ENCODE results near the gene RBCK1. TPM values are rescaled to one million over a fixed set of nuclear protein-coding genes. Genes with fewer than 3 reads are reported as not detected.

The RBCK1 gene
- total and polyA plus RNA-seq, 9 of the 15 experiments (the other 6 are each of a cell fraction or from before 2014, with no cell fraction given), result 5.9 to 59.3 (median 26.5) TPM

DNA sequence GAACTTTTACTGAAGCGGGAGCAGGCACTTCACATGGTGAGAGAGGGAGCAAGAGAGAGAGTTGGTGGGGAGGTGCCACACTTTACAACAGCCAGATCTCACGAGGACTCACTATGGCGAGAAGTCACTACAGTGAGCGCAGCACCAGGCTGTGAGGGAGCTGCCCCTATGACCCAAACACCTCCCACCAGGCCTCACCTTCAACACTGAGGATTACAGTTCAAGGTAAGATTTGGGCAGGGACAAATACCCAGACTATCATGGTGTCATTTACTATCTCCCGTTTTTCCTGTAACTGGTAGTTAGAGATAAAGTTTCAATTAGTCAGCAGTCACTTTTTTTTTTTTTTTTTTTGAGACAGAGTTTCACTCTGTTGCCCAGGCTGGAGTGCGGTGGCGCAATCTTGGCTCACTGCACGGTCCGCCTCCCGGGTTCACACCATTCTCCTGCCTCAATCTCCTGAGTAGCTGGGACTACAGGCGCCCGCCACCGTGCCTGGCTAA lies 7.8 kb downstream of the RBCK1 start (continued):
- no peak for TF ChIP-seq SREBF2 (CRISPR knock-in tag; IDR thresholded peaks at IDR 0.05)
- no peak for TF ChIP-seq IFI16 (CRISPR knock-in tag; IDR thresholded peaks at IDR 0.05)
- peak; percentile 95 to 97 for TF ChIP-seq TRIM24 (IDR thresholded peaks at IDR 0.05)
- peak; percentile 27 for TF ChIP-seq MEIS2 (IDR thresholded peaks at IDR 0.05; ENCODE audit: partially characterized antibody)
- TF ChIP-seq DPF2 (IDR thresholded peaks at IDR 0.05), result peak; percentile 93
- TF ChIP-seq HDAC1 (IDR thresholded peaks at IDR 0.05), result peak in 1 of 2 experiments; percentile 39; a peak in 1 of 4 replicates
- TF ChIP-seq ATF1 (CRISPR knock-in tag; IDR thresholded peaks at IDR 0.05), result no peak
- 0 out of 2 replicates have a peak, but pooled peaks have one; percentile 31 for TF ChIP-seq ATF1 (tag; IDR thresholded peaks at IDR 0.05)
- TF ChIP-seq, protein P1, sequence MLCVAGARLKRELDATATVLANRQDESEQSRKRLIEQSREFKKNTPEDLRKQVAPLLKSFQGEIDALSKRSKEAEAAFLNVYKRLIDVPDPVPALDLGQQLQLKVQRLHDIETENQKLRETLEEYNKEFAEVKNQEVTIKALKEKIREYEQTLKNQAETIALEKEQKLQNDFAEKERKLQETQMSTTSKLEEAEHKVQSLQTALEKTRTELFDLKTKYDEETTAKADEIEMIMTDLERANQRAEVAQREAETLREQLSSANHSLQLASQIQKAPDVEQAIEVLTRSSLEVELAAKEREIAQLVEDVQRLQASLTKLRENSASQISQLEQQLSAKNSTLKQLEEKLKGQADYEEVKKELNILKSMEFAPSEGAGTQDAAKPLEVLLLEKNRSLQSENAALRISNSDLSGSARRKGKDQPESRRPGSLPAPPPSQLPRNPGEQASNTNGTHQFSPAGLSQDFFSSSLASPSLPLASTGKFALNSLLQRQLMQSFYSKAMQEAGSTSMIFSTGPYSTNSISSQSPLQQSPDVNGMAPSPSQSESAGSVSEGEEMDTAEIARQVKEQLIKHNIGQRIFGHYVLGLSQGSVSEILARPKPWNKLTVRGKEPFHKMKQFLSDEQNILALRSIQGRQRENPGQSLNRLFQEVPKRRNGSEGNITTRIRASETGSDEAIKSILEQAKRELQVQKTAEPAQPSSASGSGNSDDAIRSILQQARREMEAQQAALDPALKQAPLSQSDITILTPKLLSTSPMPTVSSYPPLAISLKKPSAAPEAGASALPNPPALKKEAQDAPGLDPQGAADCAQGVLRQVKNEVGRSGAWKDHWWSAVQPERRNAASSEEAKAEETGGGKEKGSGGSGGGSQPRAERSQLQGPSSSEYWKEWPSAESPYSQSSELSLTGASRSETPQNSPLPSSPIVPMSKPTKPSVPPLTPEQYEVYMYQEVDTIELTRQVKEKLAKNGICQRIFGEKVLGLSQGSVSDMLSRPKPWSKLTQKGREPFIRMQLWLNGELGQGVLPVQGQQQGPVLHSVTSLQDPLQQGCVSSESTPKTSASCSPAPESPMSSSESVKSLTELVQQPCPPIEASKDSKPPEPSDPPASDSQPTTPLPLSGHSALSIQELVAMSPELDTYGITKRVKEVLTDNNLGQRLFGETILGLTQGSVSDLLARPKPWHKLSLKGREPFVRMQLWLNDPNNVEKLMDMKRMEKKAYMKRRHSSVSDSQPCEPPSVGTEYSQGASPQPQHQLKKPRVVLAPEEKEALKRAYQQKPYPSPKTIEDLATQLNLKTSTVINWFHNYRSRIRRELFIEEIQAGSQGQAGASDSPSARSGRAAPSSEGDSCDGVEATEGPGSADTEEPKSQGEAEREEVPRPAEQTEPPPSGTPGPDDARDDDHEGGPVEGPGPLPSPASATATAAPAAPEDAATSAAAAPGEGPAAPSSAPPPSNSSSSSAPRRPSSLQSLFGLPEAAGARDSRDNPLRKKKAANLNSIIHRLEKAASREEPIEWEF (CRISPR knock-in tag; IDR thresholded peaks at IDR 0.05), result no peak
- peak; percentile 59 for TF ChIP-seq EP400 (IDR thresholded peaks at IDR 0.05)
- TF ChIP-seq CC2D1A (IDR thresholded peaks at IDR 0.05), result peak; percentile 97
- TF ChIP-seq ZNF696 (CRISPR knock-in tag; conservative IDR thresholded peaks at IDR 0.05), result no peak
- TF ChIP-seq FOSL1 (tag; conservative IDR thresholded peaks at IDR 0.05), result peak; percentile 80
- TF ChIP-seq CBX2 (IDR thresholded peaks at IDR 0.05; ENCODE audit: insufficient read depth, low read length, poor library complexity, severe bottlenecking), result no peak
- TF ChIP-seq ZNF780A (CRISPR knock-in tag; IDR thresholded peaks at IDR 0.05), result no peak
- no peak for TF ChIP-seq TBL1XR1 (IDR thresholded peaks at IDR 0.05; ENCODE audit: low read length in 2 of 2)
- no peak for TF ChIP-seq PHTF2 (CRISPR knock-in tag; IDR thresholded peaks at IDR 0.05)
- TF ChIP-seq ARHGAP35 (IDR thresholded peaks at IDR 0.05; ENCODE audit: partially characterized antibody), result no peak
- no peak for TF ChIP-seq HBP1 (CRISPR knock-in tag; IDR thresholded peaks at IDR 0.05)
- TF ChIP-seq FOXJ2 (tag; IDR thresholded peaks at IDR 0.05), result no peak
- TF ChIP-seq ZNF589 (CRISPR knock-in tag; IDR thresholded peaks at IDR 0.05; ENCODE audit: low read depth), result 0 out of 2 replicates have a peak, but pooled peaks have one; percentile 44
